ENCODE data around the gene NOCT. TPM values are rescaled to one million over a fixed set of nuclear protein-coding genes. Genes with fewer than 3 reads are reported as not detected.

Gene NOCT
- total and polyA plus RNA-seq, 2 of the 4 experiments (the other 2 are of a cell fraction): 5.5 to 41.4 TPM

DNA sequence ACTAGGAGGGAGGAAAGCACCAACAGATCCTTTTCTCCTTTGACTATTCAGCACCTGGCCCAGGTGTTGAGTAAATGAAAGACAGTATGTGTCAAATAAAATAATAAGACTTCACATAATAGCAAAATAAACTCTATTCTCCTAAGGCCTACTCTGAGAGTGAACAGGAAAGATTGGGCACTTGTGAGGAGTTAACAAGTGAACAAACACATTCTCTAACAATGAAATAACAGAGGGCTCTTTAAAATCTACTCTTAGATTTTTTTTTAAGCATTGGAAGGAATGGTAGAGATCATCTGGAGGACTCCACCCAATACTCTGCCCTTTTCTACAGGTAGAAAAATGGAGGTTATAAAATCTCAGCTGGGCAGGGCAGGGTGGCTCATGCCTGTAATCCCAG, 39.1 kb upstream of the NOCT start:
- CTCF ChIA-PET: no interaction called here
- no peak overlapping the region for H3K4me2 ChIP-seq (ENCODE audit: low read depth, low read length)

More for the DNA sequence above, 39.1 kb upstream of the NOCT start:
- TF ChIP-seq CEBPB (IDR thresholded peaks at IDR 0.05; ENCODE audit: low read depth, low read length) (no peak), BHLHE40 (IDR thresholded peaks at IDR 0.05; ENCODE audit: low read depth, low read length) (no peak), SMC3 (IDR thresholded peaks at IDR 0.05; ENCODE audit: low read depth, low read length) (no peak), NFE2L2 (IDR thresholded peaks at IDR 0.05; ENCODE audit: low read depth, low read length) (no peak), RCOR1 (IDR thresholded peaks at IDR 0.05; ENCODE audit: insufficient replicate concordance, low read length) (no peak), MAZ (IDR thresholded peaks at IDR 0.05; ENCODE audit: borderline replicate concordance, low read depth, low read length) (no peak), FOS (IDR thresholded peaks at IDR 0.05; ENCODE audit: low read depth, low read length) (no peak), MAFK (IDR thresholded peaks at IDR 0.05; ENCODE audit: low read depth, low read length) (no peak), RFX5 (IDR thresholded peaks at IDR 0.05; ENCODE audit: low read depth, low read length) (no peak)
- Histone ChIP-seq H3K36me3 (ENCODE audit: control insufficient read depth, insufficient read depth, low read length) (no peaks in the 10 kb centered on the region), H3K27me3 (ENCODE audit: control insufficient read depth, insufficient read depth, low read length) (no peaks in the 10 kb centered on the region), H2BK120ac (ENCODE audit: low read depth, low read length) (no peak overlapping the region), H4K5ac (ENCODE audit: low read depth, low read length) (no peak overlapping the region), H3K27ac (ENCODE audit: insufficient read depth, low read length) (no peak overlapping the region), H2BK20ac (ENCODE audit: low read depth, low read length) (no peak overlapping the region), H3K14ac (replicated peaks; ENCODE audit: low read depth, low read length) (no peak overlapping the region), H3K9me3 (ENCODE audit: control insufficient read depth, insufficient read depth, low read length) (no peaks in the 10 kb centered on the region), H4K8ac (ENCODE audit: low read depth in 2 of 2, low read length in 2 of 2) (no peak overlapping the region), H2AFZ (replicated peaks; ENCODE audit: low read length, poor library complexity) (no peak overlapping the region), H3K56ac (ENCODE audit: extremely low read depth, insufficient read depth, low read length) (no peak overlapping the region), H2AK9ac (replicated peaks; ENCODE audit: low read depth, low read length, poor library complexity) (no peak overlapping the region), H3K4me1 (ENCODE audit: control insufficient read depth, insufficient read depth, low read length) (no peaks in the 10 kb centered on the region), H3K79me1 (ENCODE audit: low read depth in 1 of 2, low read length in 2 of 2) (no peaks in the 10 kb centered on the region), H3K18ac (ENCODE audit: low read depth, low read length) (no peak overlapping the region), H3K9ac (ENCODE audit: low read depth, low read length) (no peak overlapping the region), H2BK5ac (ENCODE audit: low read depth, low read length, poor library complexity, severe bottlenecking) (no peak overlapping the region), H2BK15ac (ENCODE audit: low read depth, low read length) (no peak overlapping the region), H3K4me3 (ENCODE audit: insufficient read depth, low read depth, low read length) (no peak overlapping the region), H4K20me1 (ENCODE audit: insufficient read depth, low read length) (no peaks in the 10 kb centered on the region), H3K9me1 (ENCODE audit: insufficient read depth, low read length) (peaks cover 3% of the 10 kb centered on the region; the same call in 1 of the 2 replicates), H2AK5ac (ENCODE audit: low read depth, low read length) (no peak overlapping the region), H3K23ac (ENCODE audit: low read depth, low read length) (no peak overlapping the region), H4K91ac (ENCODE audit: insufficient read depth, low read depth, low read length) (no peak overlapping the region), H3K4ac (ENCODE audit: low read depth, low read length) (no peak overlapping the region)
- POLR2A ChIA-PET (ENCODE audit: unreplicated experiment): no interaction called here
- ATAC-seq (ENCODE audit: low read depth) (no peak), DNase-seq (no peak)
- dilution Hi-C loops (cut with HindIII; ENCODE audit: low sequenced_read_pairs, unreplicated experiment): no loop called here
- BruUV-seq (replicated peaks): no TSS peak
- in situ Hi-C loops (cut with MboI; ENCODE audit: low sequenced_read_pairs): no loop called here
- intact Hi-C loops (cut with micrococcal nuclease): no loop called here
